ENCODE results near the gene KRTAP10-8. TPM values are rescaled to one million over a fixed set of nuclear protein-coding genes. Genes with fewer than 3 reads are reported as not detected.
"Not testable (repeated sequence)": the region's sequence is repeated elsewhere in the genome, so short reads cannot be mapped to it uniquely, and the experiment has no call there.

The KRTAP10-8 gene
- total and polyA plus RNA-seq, 4 donors = not detected

DNA sequence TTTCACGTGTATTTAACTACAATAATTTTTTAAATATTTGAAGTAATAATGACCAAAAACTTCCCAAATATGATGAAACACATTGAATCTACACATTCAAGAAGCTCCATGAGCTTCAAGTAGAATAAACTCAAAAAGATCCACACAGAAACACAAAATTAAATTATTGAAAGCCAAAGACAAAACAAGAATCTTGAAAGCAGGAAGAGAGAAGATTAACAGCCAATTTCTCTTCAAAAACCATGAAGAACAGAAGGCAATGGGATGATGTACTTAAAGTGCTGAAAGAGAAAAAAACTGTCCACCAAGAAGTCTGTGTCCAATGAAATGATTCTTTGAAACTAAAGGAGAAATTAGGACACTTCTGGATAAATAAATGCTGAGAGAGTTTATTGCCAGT, 20.2 kb downstream of the KRTAP10-8 start:
- no peaks in the 10 kb centered on the region for H3K27me3 ChIP-seq (ENCODE audit: control insufficient read depth in 1 of 2, insufficient read depth in 2 of 2, low read length in 1 of 2)
- no peaks in the 10 kb centered on the region for H3K36me3 ChIP-seq (ENCODE audit: control insufficient read depth in 1 of 2, insufficient read depth in 2 of 2, low read length in 1 of 2)
- WGBS, 2 donors = 71 to 90% methylated on average over 1 of the region's 1 CpG
- no peak overlapping the region for H3K27ac ChIP-seq (ENCODE audit: low read depth in 1 of 2, low read length in 2 of 2)
- no peaks in the 10 kb centered on the region for H3K9me3 ChIP-seq (ENCODE audit: control insufficient read depth, low read length)
- no peak for ATAC-seq (ENCODE audit: low FRiP score)
- no peak overlapping the region for H3K4me3 ChIP-seq (ENCODE audit: low read length in 2 of 2)
- intact Hi-C loops (cut with DNase I) = no loop called here
- no peak for DNase-seq
- H3K4me1 ChIP-seq (ENCODE audit: control insufficient read depth in 1 of 2, insufficient read depth in 2 of 2, low read length in 2 of 2) = no peaks in the 10 kb centered on the region

GRCh38 chr21:44636209-44637017, 24.5 kb downstream of the KRTAP10-8 start:
- 87 to 91% methylated on average over 15 of the region's 15 CpGs for WGBS, 2 donors
- Histone ChIP-seq H3K4me3 (ENCODE audit: low read length in 2 of 2) (no peak overlapping the region), H3K27me3 (ENCODE audit: control insufficient read depth in 1 of 2, insufficient read depth in 2 of 2, low read length in 1 of 2) (no peaks in the 10 kb centered on the region), H3K36me3 (ENCODE audit: control insufficient read depth in 1 of 2, insufficient read depth in 2 of 2, low read length in 1 of 2) (no peaks in the 10 kb centered on the region), H3K27ac (ENCODE audit: low read depth in 1 of 2, low read length in 2 of 2) (no peak overlapping the region), H3K9me3 (ENCODE audit: control insufficient read depth, low read length) (peaks cover 11% of the 10 kb centered on the region), H3K4me1 (ENCODE audit: control insufficient read depth in 1 of 2, insufficient read depth in 2 of 2, low read length in 2 of 2) (no peaks in the 10 kb centered on the region)
- intact Hi-C loops (cut with DNase I) = no loop called here
- ATAC-seq (ENCODE audit: low FRiP score) (no peak), DNase-seq (no peak)

DNA sequence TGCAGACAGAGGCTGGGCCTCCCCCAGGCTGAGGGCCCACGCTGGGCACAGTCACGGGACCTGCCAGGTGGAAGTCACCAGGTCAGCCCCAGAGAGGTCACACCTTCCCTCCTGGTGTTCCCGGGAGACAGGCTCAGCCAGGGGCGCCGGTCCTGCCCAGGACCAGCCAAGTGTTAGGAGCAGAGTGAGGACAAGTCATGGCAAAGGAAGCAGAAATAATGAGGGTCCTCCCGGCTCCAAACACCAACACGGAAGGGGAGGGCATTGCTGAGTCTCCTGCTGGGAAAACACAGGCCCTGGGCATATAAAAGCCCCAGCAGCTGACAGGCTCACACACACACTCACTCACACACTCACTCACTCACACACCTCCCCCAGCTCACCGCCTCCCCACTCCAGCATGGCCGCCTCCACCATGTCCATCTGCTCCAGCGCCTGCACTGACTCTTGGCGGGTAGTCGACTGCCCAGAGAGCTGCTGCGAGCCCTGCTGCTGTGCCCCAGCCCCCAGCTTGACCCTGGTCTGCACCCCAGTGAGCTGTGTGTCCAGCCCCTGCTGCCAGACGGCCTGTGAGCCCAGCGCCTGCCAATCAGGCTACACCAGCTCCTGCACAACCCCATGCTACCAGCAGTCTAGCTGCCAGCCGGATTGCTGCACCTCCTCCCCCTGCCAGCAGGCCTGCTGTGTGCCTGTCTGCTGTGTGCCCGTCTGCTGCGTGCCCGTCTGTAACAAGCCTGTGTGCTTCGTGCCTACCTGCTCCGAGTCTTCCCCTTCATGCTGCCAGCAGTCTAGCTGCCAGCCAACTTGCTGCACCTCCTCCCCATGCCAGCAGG, 25.4 kb downstream of the KRTAP10-8 start, which contains the start of gene KRTAP10-10:
KRTAP10-10 (plus strand) TSS at position 339 of the 833 bp plus-strand sequence; CDS start at position 401, 62 bp downstream.
- DNase-seq (no peak), ATAC-seq (ENCODE audit: low FRiP score) (no peak)
- no peaks in the 10 kb centered on the region for H3K27me3 ChIP-seq (ENCODE audit: control insufficient read depth in 1 of 2, insufficient read depth in 2 of 2, low read length in 1 of 2)
- intact Hi-C loops (cut with DNase I) = no loop called here
- no peaks in the 10 kb centered on the region for H3K36me3 ChIP-seq (ENCODE audit: control insufficient read depth in 1 of 2, insufficient read depth in 2 of 2, low read length in 1 of 2)
- WGBS, 2 donors = 67 to 78% methylated on average over 17 to 21 of the region's 21 CpGs
- peaks cover 11% of the 10 kb centered on the region for H3K9me3 ChIP-seq (ENCODE audit: control insufficient read depth, low read length)
- no peaks in the 10 kb centered on the region for H3K4me1 ChIP-seq (ENCODE audit: control insufficient read depth in 1 of 2, insufficient read depth in 2 of 2, low read length in 2 of 2)
- H3K4me3 ChIP-seq (ENCODE audit: low read length in 2 of 2) = no peak within 1 kb of the TSS
- H3K27ac ChIP-seq (ENCODE audit: low read depth in 1 of 2, low read length in 2 of 2) = no peak within 1 kb of the TSS

- H3K27me3 ChIP-seq (ENCODE audit: control insufficient read depth in 1 of 2, insufficient read depth in 2 of 2, low read length in 1 of 2); H3K4me1 ChIP-seq (ENCODE audit: control insufficient read depth in 1 of 2, insufficient read depth in 2 of 2, low read length in 2 of 2); DNase-seq; H3K4me3 ChIP-seq (ENCODE audit: low read length in 2 of 2); H3K36me3 ChIP-seq (ENCODE audit: control insufficient read depth in 1 of 2, insufficient read depth in 2 of 2, low read length in 1 of 2); ATAC-seq (ENCODE audit: low FRiP score); intact Hi-C loops (cut with DNase I); H3K27ac ChIP-seq (ENCODE audit: low read depth in 1 of 2, low read length in 2 of 2): not testable (repeated sequence)
- H3K9me3 ChIP-seq (ENCODE audit: control insufficient read depth, low read length) = peaks cover 11% of the 10 kb centered on the region
- 56 to 72% methylated on average over 9 to 12 of the region's 12 CpGs for WGBS, 2 donors
Observed at GRCh38 chr21:44637851-44638348, 26.0 kb downstream of the KRTAP10-8 start.

GRCh38 chr21:44638506-44639330, 26.8 kb downstream of the KRTAP10-8 start:
- DNase-seq; H3K36me3 ChIP-seq (ENCODE audit: control insufficient read depth in 1 of 2, insufficient read depth in 2 of 2, low read length in 1 of 2); H3K4me1 ChIP-seq (ENCODE audit: control insufficient read depth in 1 of 2, insufficient read depth in 2 of 2, low read length in 2 of 2); H3K4me3 ChIP-seq (ENCODE audit: low read length in 2 of 2); ATAC-seq (ENCODE audit: low FRiP score); H3K27me3 ChIP-seq (ENCODE audit: control insufficient read depth in 1 of 2, insufficient read depth in 2 of 2, low read length in 1 of 2); intact Hi-C loops (cut with DNase I); H3K27ac ChIP-seq (ENCODE audit: low read depth in 1 of 2, low read length in 2 of 2): not testable (repeated sequence)
- WGBS, 2 donors = 81 to 83% methylated on average over 16 to 21 of the region's 21 CpGs
- peaks cover 11% of the 10 kb centered on the region for H3K9me3 ChIP-seq (ENCODE audit: control insufficient read depth, low read length)

DNA sequence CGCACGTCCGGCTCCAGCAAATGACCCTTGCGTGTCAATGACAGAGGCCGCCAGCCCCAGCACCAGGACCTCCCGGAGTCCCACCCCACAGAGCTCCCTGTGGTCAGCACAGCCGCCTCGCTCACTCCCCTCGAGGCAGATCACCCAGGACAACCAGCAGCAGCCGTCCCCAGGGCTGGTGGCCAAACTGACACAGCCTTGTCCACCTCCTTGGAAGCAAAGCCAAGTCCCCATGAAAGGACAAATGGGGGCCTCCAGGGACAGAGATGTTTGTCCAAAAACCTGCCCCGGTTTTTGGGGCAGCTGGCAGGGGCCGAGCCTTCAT, 27.4 kb downstream of the KRTAP10-8 start:
- H3K27me3 ChIP-seq (ENCODE audit: control insufficient read depth in 1 of 2, insufficient read depth in 2 of 2, low read length in 1 of 2) = peaks cover 0 to 2% of the 10 kb centered on the region in 2 donors
- ATAC-seq (ENCODE audit: low FRiP score) (no peak), DNase-seq (no peak)
- peaks cover 13% of the 10 kb centered on the region for H3K9me3 ChIP-seq (ENCODE audit: control insufficient read depth, low read length)
- intact Hi-C loops (cut with DNase I) = no loop called here
- H3K4me1 ChIP-seq (ENCODE audit: control insufficient read depth in 1 of 2, insufficient read depth in 2 of 2, low read length in 2 of 2) = no peaks in the 10 kb centered on the region
- H3K27ac ChIP-seq (ENCODE audit: low read depth in 1 of 2, low read length in 2 of 2) = no peak overlapping the region
- H3K36me3 ChIP-seq (ENCODE audit: control insufficient read depth in 1 of 2, insufficient read depth in 2 of 2, low read length in 1 of 2) = no peaks in the 10 kb centered on the region
- no peak overlapping the region for H3K4me3 ChIP-seq (ENCODE audit: low read length in 2 of 2)
- WGBS, 2 donors = 83% methylated on average over 12 of the region's 12 CpGs

- intact Hi-C loops (cut with DNase I) = no loop called here
- no peaks in the 10 kb centered on the region for H3K36me3 ChIP-seq (ENCODE audit: control insufficient read depth in 1 of 2, insufficient read depth in 2 of 2, low read length in 1 of 2)
- no peak overlapping the region for H3K4me3 ChIP-seq (ENCODE audit: low read length in 2 of 2)
- H3K9me3 ChIP-seq (ENCODE audit: control insufficient read depth, low read length) = peaks cover 13% of the 10 kb centered on the region
- DNase-seq (no peak), ATAC-seq (ENCODE audit: low FRiP score) (no peak)
- no peak overlapping the region for H3K27ac ChIP-seq (ENCODE audit: low read depth in 1 of 2, low read length in 2 of 2)
- peaks cover 0 to 2% of the 10 kb centered on the region in 2 donors for H3K27me3 ChIP-seq (ENCODE audit: control insufficient read depth in 1 of 2, insufficient read depth in 2 of 2, low read length in 1 of 2)
- 92 to 95% methylated on average over 5 of the region's 5 CpGs for WGBS, 2 donors
- no peaks in the 10 kb centered on the region for H3K4me1 ChIP-seq (ENCODE audit: control insufficient read depth in 1 of 2, insufficient read depth in 2 of 2, low read length in 2 of 2)
Observed at GRCh38 chr21:44640761-44641160, 28.9 kb downstream of the KRTAP10-8 start.

DNA sequence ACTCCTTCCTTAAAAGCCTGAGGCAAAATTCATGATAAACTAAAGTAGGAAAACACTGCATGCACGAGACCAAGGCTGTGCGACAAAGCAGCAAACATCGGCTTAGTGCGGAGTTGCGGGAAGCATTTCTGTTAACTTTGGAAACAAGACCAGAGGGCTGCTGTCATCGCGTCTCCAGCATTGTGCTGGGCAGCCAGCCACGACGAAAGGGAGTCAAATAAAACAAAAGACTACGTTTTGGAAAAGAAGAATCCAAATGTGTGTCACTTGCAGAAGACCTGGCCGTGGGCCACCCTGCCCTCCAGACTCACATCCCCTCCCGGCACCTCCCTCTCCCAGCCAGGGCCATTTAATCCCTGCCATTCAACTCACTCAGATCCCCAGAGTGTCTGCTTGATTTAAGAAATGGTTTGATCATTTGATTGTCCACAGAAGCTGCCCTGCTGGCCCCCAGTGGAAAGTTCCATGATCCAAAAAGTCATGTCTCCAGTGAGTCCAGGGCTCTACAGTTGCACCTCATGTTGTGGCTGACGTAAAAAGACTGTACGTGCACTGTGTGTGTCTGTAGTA, 31.9 kb downstream of the KRTAP10-8 start:
- intact Hi-C loops (cut with DNase I) = no loop called here

More for the DNA sequence above, 31.9 kb downstream of the KRTAP10-8 start:
- no peak overlapping the region for H3K4me3 ChIP-seq (ENCODE audit: low read length in 2 of 2)
- ATAC-seq (ENCODE audit: low FRiP score) (no peak), DNase-seq (no peak)
- 9 to 14% methylated on average over 14 of the region's 14 CpGs for WGBS, 2 donors
- H3K9me3 ChIP-seq (ENCODE audit: control insufficient read depth, low read length) = peaks cover 13% of the 10 kb centered on the region
- H3K27ac ChIP-seq (ENCODE audit: low read depth in 1 of 2, low read length in 2 of 2) = no peak overlapping the region
- H3K4me1 ChIP-seq (ENCODE audit: control insufficient read depth in 1 of 2, insufficient read depth in 2 of 2, low read length in 2 of 2) = no peaks in the 10 kb centered on the region
- peaks cover 0 to 2% of the 10 kb centered on the region in 2 donors for H3K27me3 ChIP-seq (ENCODE audit: control insufficient read depth in 1 of 2, insufficient read depth in 2 of 2, low read length in 1 of 2)
- H3K36me3 ChIP-seq (ENCODE audit: control insufficient read depth in 1 of 2, insufficient read depth in 2 of 2, low read length in 1 of 2) = no peaks in the 10 kb centered on the region
